Sigmoid colon (tissue), 7 donors: ENCODE data around the gene HOXD13. TPM values are rescaled to one million over a fixed set of nuclear protein-coding genes. Genes with fewer than 3 reads are reported as not detected.
A peak's percentile ranks its signal among the peaks of the same experiment; 100 is the strongest.

Source experiments
- DNase-seq: peaks from one replicate; pipeline ENCODE4 v3.0.0-alpha.2; 2019
- H3K27ac ChIP-seq, 4 donors: fragments of 200-600 bp; sonication (generic); one replicate each; pipeline ENCODE4 v1.5.1; 2016 to 2019; ENCODE audit warnings: mild to moderate bottlenecking in 1 of 4
- H3K27me3 ChIP-seq, 3 donors: fragments of 200-600 bp; sonication (generic); one replicate each; pipeline ENCODE4 v1.5.1; 2019; ENCODE audit warnings: mild to moderate bottlenecking in 1 of 3
- H3K36me3 ChIP-seq, 4 donors: fragments of 200-600 bp; sonication (generic); one replicate each; pipeline ENCODE4 v1.5.1; 2016 to 2019
- H3K4me1 ChIP-seq, 4 donors: fragments of 200-600 bp; sonication (generic); one replicate each; pipeline ENCODE4 v1.5.1; 2017 to 2019
- H3K4me3 ChIP-seq, 4 donors: fragments of 200-600 bp; sonication (generic); one replicate each; pipeline ENCODE4 v1.5.1; 2017 to 2019; ENCODE audit warnings: mild to moderate bottlenecking in 2 of 4, moderate library complexity in 1 of 4
- H3K9me3 ChIP-seq, 4 donors: fragments of 200-600 bp in 3 of 4; sonication (generic) in 3 of 4; one replicate each; pipeline versions ENCODE4 v1.5.1 to v1.6.1; 2013 to 2019
- EP300 ChIP-seq, 4 donors: sonication (generic); formaldehyde crosslinking; IDR thresholded peaks; one replicate each; pipeline ENCODE4 v1.6.1; 2017; ENCODE audit warnings: antibody characterized with exemption in 4 of 4
- POLR2A ChIP-seq, 2 donors: fragments of 450-650 bp; IDR thresholded peaks; one replicate each; pipeline ENCODE4 v1.6.1; 2016; ENCODE audit warnings: antibody characterized with exemption in 2 of 2, mild to moderate bottlenecking in 2 of 2, moderate library complexity in 2 of 2
- POLR2AphosphoS5 ChIP-seq, 4 donors: sonication (generic); formaldehyde crosslinking; IDR thresholded peaks; one replicate each; pipeline ENCODE4 v1.6.1; 2017; ENCODE audit warnings: antibody characterized with exemption in 4 of 4
- WGBS, 2 donors: extraction: QIAGEN DNeasy Blood & Tissue Kit; methylation state at CpG; one replicate each; pipeline ENCODE4 v1.1.7; 2013; 5-methylcytosine and 5-hydroxymethylcytosine counted together
- intact Hi-C: fragments of 100-400 bp; cut with DNase I; formaldehyde crosslinking; loops from one replicate; pipeline ENCODE4 v1.15.1; 2023
- polyA plus RNA-seq, 3 donors: library from polyadenylated mRNA; stranded (reverse); fragments of 200-250 nt; gene quantifications; one replicate each; pipeline ENCODE4 v1.2.3, GENCODE V29; 2013
- total RNA-seq, 4 donors: library from RNA; depleted of rRNA; stranded (reverse); fragments of >200 nt; gene quantifications; one replicate each; pipeline ENCODE4 v1.1.0, GENCODE V29; 2016
- TF ChIP-seq, protein P1 (sequence below), 4 experiments: fragments of 450-650 bp in 3 of 4; fragments of 200-600 bp in 1 of 4; IDR thresholded peaks; one replicate each; pipeline ENCODE4 v1.5.1; 2016 to 2019; ENCODE audit warnings: antibody characterized with exemption in 4 of 4, mild to moderate bottlenecking in 3 of 4, moderate library complexity in 2 of 4
- donor health status: healthy with polysubstance abuse.
- donor health status: Bipolar disorder and iron deficiency.
- donor health status: healthy.

HOXD13 gene
- total and polyA plus RNA-seq, 7 donors, result 2.3 to 48.9 (median 26.1) TPM; not detected in 1

DNA sequence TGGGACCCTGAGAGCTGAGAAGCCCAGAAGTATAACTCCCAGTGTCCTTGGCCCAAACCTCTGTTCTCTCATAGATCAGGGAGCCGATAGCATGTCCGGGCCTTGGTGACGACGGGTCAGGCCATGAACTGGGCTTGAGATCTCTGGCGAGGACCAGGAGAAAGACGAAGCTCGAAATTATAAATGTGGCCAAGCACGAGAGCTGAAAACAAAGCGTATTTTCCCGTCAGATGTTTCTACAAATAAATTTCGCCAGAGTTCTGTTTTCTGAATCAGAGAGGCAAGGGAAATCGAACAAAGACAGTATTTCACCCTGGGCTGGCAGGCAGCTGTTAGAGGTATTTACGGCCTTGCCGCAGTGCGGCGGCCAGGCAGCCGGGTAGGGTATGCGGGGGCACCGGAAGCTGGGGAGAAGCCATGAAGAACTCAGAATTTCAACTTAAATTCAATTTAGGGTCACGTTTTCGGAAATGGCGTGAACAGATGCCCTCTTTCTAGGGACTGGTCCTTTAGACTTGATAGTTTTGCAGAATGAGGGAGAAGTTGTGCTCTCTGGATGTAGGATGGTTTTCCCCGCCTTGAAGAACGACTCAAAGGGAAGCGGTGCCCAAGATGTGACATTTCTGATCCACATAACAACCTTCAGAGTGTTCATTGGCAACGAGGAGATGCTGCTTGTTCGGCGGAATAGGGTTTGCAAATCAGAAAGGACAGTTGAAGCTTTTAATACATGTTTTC is 46.6 kb downstream of the HOXD13 start:
- Histone ChIP-seq H3K4me1 (peaks cover 0 to 39% (median 30%) of the 10 kb centered on the region in 4 donors), H3K36me3 (no peaks in the 10 kb centered on the region), H3K4me3 (peak overlapping the region in 3 of 4 donors; percentile 0 to 5 (median 4)), H3K27ac (peak overlapping the region; percentile 49 to 87 (median 56)), H3K9me3 (no peaks in the 10 kb centered on the region), H3K27me3 (peaks cover 3 to 73% (median 58%) of the 10 kb centered on the region in 3 donors)
- WGBS, 2 donors, result 45 to 64% methylated on average over 28 of the region's 28 CpGs
- DNase-seq, result peak; percentile 63
- TF ChIP-seq POLR2AphosphoS5 (IDR thresholded peaks at IDR 0.05), result no peak
- TF ChIP-seq EP300 (IDR thresholded peaks at IDR 0.05), result no peak
- no peak for TF ChIP-seq POLR2A (IDR thresholded peaks at IDR 0.05)
- TF ChIP-seq, protein P1, sequence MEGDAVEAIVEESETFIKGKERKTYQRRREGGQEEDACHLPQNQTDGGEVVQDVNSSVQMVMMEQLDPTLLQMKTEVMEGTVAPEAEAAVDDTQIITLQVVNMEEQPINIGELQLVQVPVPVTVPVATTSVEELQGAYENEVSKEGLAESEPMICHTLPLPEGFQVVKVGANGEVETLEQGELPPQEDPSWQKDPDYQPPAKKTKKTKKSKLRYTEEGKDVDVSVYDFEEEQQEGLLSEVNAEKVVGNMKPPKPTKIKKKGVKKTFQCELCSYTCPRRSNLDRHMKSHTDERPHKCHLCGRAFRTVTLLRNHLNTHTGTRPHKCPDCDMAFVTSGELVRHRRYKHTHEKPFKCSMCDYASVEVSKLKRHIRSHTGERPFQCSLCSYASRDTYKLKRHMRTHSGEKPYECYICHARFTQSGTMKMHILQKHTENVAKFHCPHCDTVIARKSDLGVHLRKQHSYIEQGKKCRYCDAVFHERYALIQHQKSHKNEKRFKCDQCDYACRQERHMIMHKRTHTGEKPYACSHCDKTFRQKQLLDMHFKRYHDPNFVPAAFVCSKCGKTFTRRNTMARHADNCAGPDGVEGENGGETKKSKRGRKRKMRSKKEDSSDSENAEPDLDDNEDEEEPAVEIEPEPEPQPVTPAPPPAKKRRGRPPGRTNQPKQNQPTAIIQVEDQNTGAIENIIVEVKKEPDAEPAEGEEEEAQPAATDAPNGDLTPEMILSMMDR (IDR thresholded peaks at IDR 0.05), result no peak
- intact Hi-C loops, result loop anchor here (5.0 kb wide), 1 partner anchor 1008 kb away; no protein-coding TSS in a partner anchor

DNA sequence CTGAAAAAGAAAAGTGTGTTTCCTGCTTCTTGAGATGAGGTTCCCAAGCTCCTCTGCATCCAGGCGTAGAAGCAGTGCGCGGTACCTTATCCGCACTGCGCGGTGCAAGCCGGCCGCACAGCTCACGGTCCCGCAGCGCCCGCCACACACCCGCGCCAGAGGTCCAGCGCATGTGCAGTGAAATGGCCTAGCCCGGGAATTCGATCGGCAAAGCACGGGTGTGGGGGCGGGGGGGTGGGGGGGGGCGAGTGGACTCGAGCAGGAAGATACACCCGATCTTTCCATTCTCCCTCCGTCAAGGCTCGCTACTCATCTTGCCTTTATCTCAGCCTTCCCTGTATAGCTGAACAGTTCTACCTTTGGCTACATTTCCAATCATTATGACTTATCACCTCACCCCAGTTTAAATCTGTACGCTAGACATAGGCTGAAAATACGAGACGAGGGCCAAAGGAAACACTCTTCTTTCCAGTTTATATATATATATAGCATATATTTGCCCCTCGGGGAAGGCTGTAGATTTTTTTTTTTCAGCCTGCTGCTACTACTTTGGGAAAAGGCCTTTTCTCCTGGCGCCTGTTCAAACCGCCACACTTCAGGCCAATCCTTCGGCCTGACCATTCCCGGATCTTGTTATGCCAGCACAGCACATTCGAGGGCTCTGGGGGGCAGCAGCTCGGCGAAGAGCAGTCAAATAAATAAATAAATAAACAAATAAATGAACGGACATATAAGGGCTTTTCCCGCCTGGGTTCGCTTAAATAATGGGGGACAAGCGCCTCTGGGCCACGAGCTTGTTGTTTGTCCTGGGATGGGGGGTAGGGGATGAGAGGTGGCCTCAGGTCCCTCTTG is 47.4 kb downstream of the HOXD13 start:
- Histone ChIP-seq H3K4me1 (peaks cover 0 to 36% (median 29%) of the 10 kb centered on the region in 4 donors), H3K36me3 (no peaks in the 10 kb centered on the region), H3K27ac (peak overlapping the region; percentile 49 to 87 (median 54)), H3K27me3 (peaks cover 3 to 69% (median 53%) of the 10 kb centered on the region in 3 donors), H3K4me3 (peak overlapping the region; percentile 39 to 52 (median 50)), H3K9me3 (no peaks in the 10 kb centered on the region)
- DNase-seq, result peak; percentile 75
- WGBS, 2 donors, result 39 to 58% methylated on average over 41 of the region's 41 CpGs
- TF ChIP-seq POLR2AphosphoS5 (IDR thresholded peaks at IDR 0.05) (no peak), EP300 (IDR thresholded peaks at IDR 0.05) (no peak), POLR2A (IDR thresholded peaks at IDR 0.05) (no peak)
- TF ChIP-seq, protein P1 (IDR thresholded peaks at IDR 0.05), result no peak
- intact Hi-C loops, result loop anchor here (1.0 to 10.0 kb wide), 3 partner anchors 315 to 1007 kb away; no protein-coding TSS in a partner anchor

DNA sequence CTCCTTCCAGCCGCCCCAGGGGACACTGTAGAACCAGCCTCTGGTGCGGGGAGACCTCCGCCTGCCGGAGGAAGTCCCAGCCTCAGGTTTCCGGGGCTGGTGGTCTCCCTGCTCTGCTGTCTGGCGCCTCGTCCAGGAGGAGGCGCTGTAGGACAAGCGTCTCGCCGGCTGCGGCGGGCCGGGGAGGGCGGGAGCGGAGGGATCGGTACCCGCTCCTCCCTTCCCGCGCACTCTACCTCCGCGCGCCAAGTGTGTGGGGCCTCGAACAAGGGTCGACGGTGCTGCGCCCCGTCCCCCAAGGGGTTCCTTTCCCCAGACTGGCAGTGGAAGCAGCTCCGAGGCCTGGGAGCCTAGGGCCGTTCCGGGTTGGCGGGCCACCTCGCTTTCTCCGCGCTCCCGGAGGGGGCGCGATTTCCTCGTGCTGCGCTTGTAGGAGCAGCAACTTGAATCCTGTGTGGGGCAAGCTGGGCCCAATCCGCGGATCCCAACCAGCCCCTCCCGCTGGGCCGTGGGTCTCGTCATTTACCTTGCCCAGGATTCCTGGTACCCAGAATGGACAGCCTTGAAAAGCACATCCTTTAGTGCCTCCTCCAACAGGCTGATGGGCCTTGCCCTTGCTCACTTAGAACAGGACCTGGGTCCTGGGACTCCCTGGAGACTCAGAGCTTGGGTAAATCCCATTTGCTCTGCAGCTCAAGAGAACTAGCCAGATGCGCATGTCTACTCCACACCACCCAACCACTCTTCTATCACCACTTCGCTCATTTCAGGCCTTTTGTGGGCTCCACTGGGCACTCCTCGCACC is 48.2 kb downstream of the HOXD13 start:
- Histone ChIP-seq H3K9me3 (no peaks in the 10 kb centered on the region), H3K4me3 (peak overlapping the region; percentile 39 to 52 (median 50)), H3K4me1 (peaks cover 0 to 30% (median 24%) of the 10 kb centered on the region in 4 donors), H3K36me3 (no peaks in the 10 kb centered on the region), H3K27me3 (peaks cover 3 to 69% (median 51%) of the 10 kb centered on the region in 3 donors), H3K27ac (peak overlapping the region; percentile 49 to 87 (median 54))
- peak; percentile 87 for DNase-seq
- no peak for TF ChIP-seq EP300 (IDR thresholded peaks at IDR 0.05)
- TF ChIP-seq, protein P1 (IDR thresholded peaks at IDR 0.05), result peak; percentile 87 to 96 (median 95)
- intact Hi-C loops, result loop anchor here (1.0 to 10.0 kb wide), 4 partner anchors 315 to 674 kb away; no protein-coding TSS in a partner anchor
- WGBS, 2 donors, result 7 to 8% methylated on average over 48 of the region's 48 CpGs

DNA sequence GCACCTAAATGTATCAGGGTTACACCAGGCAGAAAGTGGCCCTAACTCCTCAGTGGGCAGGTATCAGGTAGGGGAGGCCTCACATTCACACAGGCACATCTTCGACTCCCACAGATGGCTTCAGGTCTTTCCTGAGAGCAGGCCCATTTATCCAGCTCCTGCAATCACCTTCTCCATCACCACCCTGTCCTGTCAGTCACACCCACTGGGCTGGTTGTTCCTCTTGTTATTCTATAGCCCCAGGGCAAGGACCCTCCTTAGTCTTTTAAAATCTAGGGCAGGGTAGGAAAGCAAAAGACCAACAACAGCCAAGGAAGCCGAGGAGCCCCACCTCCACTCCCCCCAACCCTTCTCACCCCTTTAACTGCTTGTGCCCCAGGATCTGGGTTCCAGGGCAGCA is 49.8 kb downstream of the HOXD13 start:
- Histone ChIP-seq H3K9me3 (no peaks in the 10 kb centered on the region), H3K27ac (no peak overlapping the region), H3K4me3 (no peak overlapping the region), H3K36me3 (no peaks in the 10 kb centered on the region), H3K27me3 (peaks cover 8 to 69% (median 53%) of the 10 kb centered on the region in 3 donors), H3K4me1 (peaks cover 0 to 27% (median 19%) of the 10 kb centered on the region in 4 donors)
- WGBS, 2 donors, result 86 to 88% methylated on average over 2 of the region's 2 CpGs
- intact Hi-C loops, result loop anchor here (10.0 kb wide), 1 partner anchor 673 kb away; no protein-coding TSS in a partner anchor
- peak; percentile 19 for DNase-seq
- TF ChIP-seq POLR2A (IDR thresholded peaks at IDR 0.05) (no peak), POLR2AphosphoS5 (IDR thresholded peaks at IDR 0.05) (no peak), EP300 (IDR thresholded peaks at IDR 0.05) (no peak)
- TF ChIP-seq, protein P1 (IDR thresholded peaks at IDR 0.05), result no peak
